GM18520 (cell line): ENCODE results near the gene ZMIZ1.
"Not testable (repeated sequence)": the region's sequence is repeated elsewhere in the genome, so short reads cannot be mapped to it uniquely, and the experiment has no call there.

Experiments used
- ATAC-seq: cut with Tn5 transposase; IDR thresholded peaks from one replicate; pipeline ENCODE4 v1.9.1; 2021; ENCODE audit not compliant: unreplicated experiment

ZMIZ1 gene

DNA sequence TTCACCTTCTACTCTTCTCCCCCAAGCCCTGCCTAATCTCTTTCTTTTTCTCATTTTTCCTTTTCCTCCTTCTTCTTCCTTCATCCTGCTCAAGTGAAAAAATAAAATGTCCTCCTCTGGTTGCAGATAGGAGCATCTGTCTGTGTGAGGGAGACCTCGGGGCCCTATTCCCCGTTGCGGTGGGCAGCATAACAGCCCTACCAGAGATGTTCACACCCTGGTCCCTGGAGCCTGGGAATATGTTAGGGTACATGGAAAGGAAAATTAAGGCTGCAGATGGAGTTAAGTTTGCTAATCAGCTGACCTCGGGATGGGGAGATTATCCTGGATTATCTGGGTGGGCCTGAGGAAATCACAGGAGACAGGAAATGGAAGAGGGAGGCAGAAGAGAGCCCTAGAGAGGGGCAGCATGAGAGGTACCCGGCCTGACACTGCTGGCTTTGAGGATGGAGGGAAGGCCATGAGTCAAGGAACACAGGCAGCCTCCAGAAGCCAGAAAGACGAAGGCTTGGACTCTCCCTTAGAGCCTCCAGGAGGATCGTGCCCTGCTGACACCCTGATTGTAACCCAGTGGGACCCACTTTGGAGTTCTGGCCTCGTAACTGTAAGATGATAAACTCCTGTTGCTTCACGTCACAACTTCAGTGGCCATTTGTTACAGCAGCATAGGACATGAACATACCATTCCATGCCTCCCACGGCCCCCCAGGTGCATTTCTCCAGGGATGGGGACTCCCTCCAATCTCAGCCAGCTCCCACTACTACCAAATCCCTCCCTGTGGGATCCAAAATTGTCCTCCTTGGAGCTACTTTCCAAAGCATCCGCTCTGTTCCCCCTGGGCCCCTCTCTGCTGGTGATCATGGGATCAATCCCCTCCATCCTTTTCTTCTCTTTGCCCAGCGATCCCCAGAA is 39.0 kb upstream of the ZMIZ1 start:
- no peak for ATAC-seq

DNA sequence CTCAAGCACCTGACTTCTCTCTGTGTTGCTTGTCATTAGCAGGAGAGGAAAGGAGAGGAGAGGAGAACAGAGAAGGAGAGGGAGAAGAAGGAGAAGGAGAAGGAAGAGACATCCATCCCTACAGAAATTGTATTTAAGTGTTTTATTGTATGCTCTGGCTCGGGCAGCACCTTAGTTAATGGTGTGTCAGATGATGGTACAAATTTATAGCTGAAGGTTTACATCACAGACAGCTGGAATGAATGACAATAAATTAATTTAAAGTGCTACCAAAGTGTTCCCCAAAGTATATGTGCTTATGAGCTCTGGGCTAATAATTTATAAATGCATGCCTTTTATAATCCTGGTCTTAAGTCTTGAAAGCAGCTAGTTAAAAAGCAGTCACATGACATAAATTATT is 38.1 kb upstream of the ZMIZ1 start:
- ATAC-seq: no peak

DNA sequence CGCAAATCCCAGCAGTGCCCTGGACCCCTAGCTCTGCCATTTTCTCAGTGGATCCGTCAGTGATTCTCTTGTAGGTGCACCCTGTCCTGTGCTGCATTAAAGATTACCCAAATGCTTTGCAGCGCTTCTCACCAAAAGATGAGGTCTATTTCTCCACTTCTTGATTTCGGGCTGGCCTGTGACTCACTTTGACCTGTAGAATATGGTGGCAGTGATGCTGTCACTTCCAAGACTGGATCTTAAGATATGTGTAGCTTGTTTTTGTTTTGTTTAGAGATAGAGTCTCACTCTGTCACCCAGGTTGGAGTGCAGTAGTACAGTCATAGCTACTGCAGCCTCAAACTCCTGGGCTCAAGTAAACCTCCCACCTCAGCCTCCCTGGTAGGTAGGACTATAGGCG is 37.0 kb upstream of the ZMIZ1 start:
- ATAC-seq: no peak

DNA sequence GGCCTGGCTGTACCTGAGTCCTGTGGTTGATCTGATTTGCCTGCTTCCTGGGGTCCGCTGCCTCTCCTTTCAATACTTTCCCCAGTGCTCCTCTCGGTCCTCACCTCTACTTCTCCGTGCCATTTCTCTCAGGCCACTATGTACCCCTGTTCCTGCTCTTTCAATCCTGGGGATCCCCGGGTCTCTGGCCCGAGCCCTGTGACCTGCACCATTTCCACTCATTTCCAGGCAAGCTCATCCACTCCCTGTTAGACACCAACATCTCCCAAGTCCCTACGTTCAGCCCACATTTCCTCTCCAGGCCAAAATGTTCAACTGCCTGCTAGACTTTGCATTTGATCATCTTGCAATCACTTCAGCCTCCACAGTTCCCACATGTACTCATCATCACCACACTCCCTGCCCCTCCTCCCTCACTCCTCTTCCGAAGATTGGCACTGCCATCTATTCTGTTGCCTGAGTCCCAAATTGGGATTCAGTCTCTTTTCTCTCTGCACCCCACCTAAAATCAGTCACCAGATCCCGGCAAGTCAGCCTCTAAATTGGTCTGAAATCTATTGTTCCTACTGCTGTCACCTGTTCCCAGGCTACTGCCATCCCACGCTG is 34.4 kb upstream of the ZMIZ1 start:
- no peak for ATAC-seq

DNA sequence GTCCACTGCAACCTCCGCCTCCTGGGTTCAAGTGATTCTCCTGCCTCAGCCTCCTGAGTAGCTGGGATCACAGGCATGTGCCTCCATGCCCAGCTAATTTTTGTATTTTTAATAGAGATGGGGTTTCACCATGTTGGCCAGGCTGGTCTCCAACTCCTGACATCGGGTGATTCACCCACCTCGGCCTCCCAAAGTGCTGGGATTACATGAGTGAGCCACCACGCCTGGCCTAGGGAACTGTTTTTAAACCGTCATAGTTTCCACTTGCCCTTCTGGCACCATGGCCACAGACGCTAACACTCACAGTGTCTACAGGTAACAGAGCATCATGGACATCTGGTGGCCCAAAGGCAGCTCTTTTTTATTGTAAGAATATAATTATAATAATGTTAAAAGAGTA is 32.4 kb upstream of the ZMIZ1 start:
- ATAC-seq: not testable (repeated sequence)

DNA sequence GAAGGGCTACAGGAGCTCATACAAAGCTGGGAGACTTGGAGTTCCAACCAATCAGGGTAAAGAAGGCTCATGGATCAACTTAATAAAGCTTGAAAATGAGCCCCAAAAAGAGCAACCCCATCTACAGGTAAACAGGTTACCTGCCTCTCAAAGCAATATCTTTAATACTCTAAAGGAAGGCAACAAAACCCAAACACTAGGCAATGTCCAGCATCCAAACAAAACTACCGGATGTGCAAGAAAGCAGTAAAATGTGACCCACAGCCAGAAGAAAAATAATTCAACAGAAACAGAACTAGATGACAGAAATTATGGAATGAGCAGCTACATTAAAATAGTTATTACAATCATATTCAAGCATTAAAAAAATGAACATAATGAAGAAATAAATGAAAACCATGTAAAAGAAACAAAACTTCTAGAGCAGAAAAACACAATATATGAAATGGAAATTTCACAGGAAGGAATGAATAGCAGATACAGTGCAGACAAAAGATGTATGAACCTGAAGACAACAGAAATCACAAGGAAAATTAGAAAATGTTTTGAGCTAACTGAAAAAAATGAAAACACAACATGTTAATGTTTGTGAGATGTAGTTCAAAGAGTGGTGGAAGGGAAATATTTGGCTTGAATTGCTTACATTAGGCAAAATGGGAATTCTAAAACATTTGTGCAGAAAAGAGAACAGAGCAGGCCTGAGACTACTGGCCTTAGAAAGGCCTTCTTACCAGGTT is 30.5 kb upstream of the ZMIZ1 start:
- ATAC-seq: no peak

DNA sequence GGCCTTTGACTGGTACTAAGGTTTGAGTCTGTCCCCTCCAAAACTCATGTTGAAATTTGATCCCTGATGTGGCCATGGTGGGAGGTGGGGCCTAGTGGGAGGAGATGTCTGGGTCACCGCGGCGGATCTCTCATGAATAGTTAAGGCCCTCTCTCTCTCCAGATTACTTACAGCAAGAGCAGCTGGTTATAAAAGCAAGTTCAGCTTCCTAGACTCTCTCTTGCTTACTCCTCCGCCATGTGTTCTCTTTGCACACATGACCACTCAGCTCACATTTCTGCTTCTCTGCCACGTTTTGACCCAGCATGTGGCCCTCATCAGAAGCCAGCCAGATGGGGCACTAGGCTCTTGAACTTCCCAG is 29.9 kb upstream of the ZMIZ1 start:
- ATAC-seq: no peak

DNA sequence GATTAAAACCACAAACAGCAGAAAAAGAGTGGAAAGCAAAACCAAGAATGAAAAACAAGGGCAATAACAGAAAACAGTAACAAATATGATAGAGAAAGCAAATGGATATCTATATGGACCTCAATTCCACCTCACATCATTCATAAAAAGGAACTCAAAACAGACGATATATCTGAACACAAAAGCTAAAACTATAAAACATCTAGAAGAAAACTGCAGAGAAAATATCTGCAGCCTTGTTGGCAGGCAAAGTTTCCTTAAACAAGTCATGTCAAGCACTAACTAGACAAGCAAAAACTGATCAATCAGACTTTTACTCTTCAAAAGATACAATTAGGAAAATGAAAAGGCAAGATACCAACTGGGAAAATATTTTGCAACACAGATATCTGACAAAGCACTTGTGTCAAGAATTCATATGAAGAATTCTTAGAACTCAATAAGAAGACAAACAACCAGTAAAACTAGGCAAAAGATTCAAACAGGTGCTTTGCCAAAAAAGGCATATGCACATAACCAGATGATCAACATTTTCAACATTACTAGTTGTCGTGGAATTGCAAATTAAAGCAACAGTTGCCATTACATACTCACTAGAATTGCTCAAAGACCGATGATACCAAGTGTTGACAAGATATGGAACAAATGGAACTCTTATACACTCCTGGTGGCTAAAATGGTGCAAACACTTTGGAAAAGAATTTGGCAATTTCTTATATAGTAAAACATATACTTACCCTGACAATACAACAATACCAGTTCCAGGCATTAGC is 25.9 kb upstream of the ZMIZ1 start:
- ATAC-seq: no peak

DNA sequence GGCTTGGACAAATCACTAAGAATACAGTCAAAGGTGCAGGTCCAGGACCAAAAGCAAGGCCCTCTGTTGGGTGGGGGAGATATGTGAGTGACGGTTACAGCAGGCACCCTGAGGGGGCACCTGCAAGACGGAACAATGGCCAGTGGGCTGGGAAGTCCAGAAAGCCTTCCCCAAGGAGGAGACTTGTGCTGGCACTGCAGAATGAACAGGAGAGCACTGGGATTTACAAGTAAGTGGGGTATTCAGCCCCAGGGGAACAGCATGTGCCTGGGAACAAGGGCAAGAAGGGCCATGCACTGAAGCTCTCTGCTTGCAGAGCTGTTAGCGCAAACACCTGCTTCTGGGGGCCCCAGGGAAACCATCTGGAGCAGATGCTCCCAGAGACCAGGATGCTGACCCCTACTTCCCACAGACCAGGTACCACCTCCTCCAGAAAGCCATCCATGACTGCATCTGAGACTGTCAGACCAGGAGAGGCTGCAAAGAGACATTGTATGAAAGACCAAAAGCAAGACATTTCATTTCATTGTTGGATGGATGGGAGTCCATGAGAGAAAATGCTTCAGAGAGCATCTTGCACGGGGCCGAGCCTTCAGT is 24.6 kb upstream of the ZMIZ1 start:
- ATAC-seq: no peak

DNA sequence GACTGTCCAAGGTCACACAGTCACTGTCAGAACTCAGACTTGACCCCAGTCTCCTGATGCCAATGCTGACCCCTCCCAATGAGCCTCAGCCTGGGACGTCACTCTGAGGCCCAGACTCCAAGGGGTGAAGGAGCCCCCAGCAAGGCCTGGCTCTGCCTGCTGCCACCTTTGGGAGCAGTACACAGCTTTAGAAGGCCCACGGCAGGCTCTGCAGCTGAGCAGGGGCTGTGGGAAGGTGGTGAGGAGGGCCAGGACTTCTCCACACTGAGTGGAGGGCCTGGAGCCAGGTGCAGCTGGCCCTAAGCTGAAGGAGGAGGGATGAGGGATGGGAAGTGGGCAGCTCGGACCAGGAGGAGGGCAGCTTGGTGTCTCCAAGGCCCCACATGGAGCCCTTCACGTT is 23.9 kb upstream of the ZMIZ1 start:
- no peak for ATAC-seq

DNA sequence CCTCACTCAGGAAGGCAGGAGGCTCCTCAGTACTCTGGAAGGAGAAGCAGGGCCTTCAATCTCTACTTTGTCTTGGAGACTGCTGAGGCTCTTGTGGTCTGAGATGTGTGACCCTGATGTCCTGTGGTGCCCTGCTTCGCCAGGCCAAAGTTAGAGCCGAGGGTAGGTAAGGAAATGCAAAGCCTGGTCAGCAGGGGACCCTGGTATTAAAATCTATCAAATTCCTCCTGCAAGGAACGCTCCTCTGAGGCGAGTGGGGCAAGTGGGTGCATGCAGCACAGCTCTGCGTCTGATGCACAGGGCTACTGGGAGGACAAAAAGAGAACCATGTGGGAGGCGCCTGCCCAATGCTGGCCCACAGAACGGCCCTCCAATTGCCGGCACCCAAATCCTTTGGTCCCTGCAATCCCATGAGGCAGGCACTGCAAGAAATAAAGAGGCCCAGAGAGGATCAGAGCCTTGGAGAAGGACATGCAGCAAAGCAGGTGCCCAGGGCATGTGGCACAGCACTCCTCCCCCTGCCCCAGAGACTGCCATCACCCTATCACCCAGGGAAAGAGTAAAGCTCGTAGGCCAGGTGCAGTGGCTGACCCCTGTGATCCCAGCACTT is 23.1 kb upstream of the ZMIZ1 start:
- ATAC-seq: no peak

DNA sequence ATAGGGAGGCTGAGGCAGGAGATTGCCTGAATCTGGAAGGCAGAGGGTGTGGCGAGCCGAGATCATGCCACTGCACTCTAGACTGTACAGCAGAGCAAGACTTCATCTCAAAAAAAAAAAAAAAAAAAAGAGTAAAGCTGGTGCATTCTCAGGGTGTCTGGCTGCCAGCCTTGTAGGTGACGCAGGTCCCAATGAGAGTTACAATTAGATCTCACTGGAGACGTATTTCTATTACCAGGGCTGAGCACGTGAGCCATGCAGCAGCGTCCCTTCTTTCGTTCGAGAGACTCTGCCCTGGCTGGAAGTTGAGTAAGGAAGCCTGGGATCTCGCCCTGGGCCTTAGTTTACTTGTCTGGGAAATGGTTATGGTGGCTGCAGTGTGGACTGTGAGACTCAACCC is 22.4 kb upstream of the ZMIZ1 start:
- no peak for ATAC-seq

DNA sequence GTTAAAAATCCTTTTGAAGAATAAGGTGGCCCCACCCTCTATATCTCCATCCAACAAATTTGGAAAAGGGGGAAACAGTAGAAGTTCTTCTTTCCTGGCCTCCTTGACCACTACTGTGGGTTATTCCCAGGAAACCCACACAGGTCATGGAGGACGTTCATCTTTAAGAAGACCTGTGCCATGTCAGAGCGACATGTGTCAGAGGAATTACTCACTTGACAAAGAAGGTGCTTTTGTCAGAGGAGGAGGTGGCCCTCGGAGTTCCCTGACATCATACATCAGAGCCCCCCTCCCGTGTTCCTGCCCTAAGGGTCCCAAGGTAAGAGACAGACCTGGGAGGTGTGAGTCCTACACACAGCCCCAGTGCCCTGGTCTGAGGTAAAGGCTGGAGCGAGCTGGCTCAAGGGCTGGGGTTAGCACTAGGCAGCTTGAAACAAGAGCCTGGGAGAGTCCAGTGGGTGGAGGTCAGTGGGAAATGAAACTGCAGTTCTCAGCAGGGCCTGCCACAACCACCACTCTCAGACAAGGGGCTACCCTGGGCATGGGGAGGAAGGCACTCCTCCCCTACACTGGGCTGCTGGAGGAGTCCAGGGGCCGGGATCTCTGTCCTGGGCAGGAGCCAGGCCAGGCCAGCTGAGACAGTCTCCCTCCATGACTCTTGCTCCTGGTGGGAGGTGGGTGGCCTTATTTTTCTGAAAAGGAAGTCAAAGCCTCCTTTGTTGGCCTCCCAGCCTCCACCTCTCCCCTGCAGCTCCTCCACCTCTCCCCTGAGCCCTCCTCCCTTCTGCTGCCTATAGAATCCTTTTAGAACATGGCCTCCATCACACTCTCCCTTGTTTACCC is 21.8 kb upstream of the ZMIZ1 start:
- ATAC-seq: no peak

DNA sequence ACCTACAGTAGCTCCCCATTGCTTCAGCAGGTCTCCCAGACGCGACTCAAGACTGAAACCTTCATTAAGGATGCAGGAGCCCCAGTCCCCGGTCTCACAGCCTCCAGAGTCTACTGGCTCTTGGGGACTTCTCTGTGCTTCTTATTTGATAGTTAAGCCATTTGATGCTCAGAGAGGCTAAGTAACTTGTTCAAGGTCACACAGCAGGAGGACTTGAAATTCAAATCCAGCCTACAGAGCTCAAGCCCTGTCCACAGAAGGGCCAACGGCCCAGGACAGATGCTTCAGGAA is 21.2 kb upstream of the ZMIZ1 start:
- no peak for ATAC-seq

DNA sequence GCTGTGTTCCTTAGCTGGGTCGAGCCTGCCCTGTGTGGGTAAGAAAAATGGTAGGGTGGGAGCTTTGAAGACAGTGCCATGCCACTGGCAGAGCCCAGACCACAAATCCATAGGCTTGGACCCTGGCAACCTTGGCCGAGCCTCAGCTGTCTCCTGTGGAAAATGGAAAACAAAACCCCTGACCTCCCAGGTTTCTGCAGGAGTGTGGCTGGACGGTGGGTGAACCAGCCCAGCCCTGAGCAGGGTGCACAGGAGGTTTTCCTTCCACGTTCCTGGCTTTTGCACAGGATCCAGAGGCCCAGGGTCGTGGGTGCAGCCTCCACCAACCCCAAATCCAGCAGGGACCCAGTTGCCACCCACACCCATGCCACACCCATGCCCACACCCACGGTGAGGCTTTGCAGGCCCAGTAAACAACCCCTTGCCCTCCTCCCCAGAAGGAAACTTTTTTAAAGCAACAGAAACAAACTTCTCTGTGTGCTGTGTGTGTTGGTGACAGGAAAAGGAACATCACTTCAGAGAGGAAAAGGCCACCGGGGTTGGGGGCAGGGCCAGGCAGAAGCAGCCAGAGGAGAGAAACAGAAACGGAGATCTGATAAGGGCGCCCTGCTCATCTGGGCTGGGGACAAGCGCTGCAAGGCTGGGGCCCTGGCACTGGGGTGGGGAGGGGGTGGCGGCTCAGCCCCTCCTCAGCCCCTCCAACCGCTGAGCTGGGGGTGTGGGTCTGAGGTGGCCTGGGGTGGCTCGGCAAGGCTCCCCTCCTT is 20.7 kb upstream of the ZMIZ1 start:
- no peak for ATAC-seq

DNA sequence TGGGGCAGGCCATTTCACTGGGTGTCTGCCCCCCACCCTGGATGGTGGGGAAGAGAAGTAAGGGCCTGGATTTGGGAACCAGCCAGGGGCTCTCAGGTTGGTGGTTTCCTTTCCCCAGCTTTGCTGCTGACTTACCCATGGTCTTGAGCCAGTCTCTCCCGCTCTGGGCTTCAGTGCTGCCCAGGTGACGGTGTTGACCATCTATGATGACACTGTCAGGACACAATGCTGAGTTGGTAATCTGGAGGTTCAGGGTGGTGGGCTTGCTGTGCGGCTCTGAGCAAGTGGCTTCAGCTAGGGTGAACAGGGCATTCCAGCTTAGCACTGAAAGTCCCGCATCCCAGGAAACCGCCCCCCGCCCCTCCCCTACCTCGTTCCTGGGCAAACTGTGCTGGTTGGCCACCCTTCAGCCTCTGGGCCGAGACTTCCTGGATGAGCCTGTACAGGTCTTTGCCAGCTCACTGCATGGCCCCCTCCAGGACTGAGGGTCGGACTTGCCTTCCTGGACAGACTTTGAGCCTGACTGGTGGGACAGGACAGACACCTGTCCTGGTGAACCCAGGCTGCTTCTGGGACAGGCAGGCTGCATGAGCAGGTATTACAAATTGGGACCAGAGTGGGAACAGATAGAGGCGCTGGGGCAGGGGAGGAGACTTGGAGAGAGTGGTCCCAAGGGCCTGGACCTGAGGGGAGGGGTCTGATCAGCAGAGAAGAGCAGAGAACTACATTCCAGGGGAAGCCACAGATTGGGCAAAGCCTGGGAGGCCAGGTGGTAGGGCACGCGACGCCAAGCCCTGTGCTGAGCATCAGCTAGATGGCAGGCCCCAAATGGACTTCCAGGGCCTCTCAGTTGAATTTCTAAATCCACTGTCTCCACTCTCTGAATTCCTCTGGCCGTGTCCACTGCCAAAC is 19.9 kb upstream of the ZMIZ1 start:
- ATAC-seq: no peak

DNA sequence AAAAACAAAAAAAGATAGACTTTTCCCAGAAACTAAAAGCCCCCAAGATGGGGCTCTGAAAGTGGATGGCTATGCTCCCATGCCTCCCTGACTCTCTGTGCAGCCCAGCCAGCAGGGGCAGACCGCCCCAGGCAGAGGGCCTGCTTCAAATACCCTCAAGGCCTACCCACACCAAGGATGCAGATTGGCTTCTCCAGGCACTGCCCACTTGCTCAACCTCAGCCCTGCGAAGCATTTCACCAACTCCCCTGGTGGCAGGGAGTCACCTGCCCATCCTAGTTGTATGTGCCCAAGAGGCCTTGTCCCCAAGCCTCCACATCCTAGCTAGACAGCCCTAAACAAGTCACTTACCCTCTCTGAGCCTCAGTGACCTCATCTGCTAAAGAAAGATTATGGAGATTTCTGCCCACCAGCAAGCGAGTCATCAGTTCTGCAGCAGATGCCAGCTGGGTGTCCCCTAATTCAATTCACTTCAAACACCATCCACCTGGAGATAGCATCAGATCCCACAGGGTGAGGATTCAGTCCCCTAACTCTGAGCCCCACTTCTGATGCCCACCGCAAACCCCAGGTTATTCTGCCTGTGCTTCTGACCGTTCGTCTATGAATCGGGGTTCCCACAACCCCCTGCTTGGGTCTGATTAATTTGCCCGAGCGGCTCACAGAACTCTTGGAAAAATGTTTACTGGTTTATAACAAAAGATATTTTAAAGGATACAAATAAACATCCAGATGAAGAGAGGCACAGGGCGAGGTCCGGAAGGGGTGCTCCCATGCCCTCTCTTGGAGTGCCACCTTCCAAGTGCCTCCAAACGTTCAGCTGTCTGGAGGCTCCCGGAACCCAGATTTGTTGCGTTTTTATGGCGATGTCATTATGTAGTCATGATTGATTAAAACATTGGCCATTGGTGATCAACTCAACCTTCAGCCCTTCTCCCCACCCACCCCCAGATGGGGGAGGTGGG is 18.6 kb upstream of the ZMIZ1 start:
- ATAC-seq: no peak
